Thyroid gland (tissue), 4 donors: Measurements from ENCODE around the gene PARL.

Experiments
- POLR2A ChIP-seq, 2 donors: fragments of 450-650 bp; IDR thresholded peaks; one replicate each; pipeline ENCODE4 v1.6.1; 2017; ENCODE audit warnings: antibody characterized with exemption in 2 of 2, mild to moderate bottlenecking in 2 of 2, moderate library complexity in 1 of 2
- TF ChIP-seq, protein P1 (sequence below), 6 experiments: fragments of 200-600 bp in 3 of 6; fragments of 450-650 bp in 3 of 6; sonication (generic) in 3 of 6; IDR thresholded peaks; one replicate each; pipeline ENCODE4 v1.5.1; 2016 to 2019; ENCODE audit warnings: antibody characterized with exemption in 6 of 6, mild to moderate bottlenecking in 2 of 6, inconsistent platforms in 1 of 6, moderate library complexity in 1 of 6

DNA sequence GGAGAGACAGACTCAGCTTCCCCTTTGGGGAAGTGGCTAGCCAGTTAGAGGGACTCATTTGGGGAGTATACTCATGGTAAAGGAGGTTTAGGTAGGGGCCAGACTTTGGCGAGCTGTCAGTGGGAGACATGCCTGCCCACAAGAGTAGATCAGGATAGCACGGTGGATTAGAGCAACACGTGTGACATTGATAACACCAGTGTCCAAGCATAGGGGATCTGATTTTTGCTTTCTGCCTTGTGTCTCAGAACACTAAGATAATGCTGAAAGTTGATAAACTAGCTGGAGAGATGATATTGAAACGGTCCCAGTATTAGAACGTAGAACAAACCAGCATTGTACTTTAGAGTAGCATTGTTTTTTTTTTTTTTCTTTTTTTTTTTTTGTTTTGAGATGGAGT is 85.2 kb downstream of the PARL start:
- TF ChIP-seq, protein P1, sequence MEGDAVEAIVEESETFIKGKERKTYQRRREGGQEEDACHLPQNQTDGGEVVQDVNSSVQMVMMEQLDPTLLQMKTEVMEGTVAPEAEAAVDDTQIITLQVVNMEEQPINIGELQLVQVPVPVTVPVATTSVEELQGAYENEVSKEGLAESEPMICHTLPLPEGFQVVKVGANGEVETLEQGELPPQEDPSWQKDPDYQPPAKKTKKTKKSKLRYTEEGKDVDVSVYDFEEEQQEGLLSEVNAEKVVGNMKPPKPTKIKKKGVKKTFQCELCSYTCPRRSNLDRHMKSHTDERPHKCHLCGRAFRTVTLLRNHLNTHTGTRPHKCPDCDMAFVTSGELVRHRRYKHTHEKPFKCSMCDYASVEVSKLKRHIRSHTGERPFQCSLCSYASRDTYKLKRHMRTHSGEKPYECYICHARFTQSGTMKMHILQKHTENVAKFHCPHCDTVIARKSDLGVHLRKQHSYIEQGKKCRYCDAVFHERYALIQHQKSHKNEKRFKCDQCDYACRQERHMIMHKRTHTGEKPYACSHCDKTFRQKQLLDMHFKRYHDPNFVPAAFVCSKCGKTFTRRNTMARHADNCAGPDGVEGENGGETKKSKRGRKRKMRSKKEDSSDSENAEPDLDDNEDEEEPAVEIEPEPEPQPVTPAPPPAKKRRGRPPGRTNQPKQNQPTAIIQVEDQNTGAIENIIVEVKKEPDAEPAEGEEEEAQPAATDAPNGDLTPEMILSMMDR (IDR thresholded peaks at IDR 0.05): no peak
- no peak for TF ChIP-seq POLR2A (IDR thresholded peaks at IDR 0.05)
